GM12801 (cell line): Measurements from ENCODE around the gene PKNOX2.

Source experiments
- TF ChIP-seq, protein P1 (sequence below): IDR thresholded peaks from one replicate; pipeline ENCODE4 v1.5.1; 2011; ENCODE audit warnings: control low read depth; ENCODE audit not compliant: insufficient read length; ENCODE audit errors: extremely low read depth

The PKNOX2 gene

DNA sequence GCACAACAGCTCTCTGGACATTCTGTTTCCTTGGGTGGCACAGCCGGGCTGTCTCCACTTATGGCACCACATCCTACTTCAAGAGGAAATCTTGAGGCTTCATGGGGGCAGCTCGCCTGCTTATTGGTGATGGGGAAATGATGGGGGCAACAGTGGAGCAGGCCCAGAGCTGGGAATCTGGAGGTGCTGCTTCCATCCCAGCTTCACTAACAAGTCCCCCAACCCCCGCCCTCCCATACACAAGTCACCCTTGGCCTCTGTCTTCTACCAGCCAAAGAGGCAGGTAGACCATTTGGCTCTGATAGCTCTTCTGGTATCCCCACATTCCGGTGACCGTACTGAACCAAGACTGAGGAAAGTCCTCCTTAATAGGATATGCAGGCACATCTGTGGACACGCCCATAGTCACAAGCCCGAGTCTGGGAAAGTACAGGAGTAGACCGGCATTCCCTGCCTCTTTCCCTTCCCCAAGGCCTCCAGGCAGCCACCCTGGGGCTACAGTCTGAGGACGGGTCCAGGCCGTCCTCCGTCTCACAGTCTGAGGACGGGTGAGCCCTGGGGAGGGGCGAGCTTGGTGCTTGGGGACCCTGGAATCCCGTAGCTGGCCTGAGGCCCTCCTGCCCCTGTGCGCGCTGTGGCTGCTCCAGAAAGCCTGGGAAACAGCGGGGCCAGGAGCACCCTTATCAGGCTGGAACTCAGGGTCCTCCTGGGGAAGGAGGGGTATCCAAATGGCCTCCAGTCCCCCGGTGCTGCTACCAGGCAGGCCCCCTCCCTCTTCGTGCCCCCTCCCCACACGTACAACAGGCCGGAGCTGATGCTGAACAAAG, 185.9 kb downstream of the PKNOX2 start:
- TF ChIP-seq, protein P1, sequence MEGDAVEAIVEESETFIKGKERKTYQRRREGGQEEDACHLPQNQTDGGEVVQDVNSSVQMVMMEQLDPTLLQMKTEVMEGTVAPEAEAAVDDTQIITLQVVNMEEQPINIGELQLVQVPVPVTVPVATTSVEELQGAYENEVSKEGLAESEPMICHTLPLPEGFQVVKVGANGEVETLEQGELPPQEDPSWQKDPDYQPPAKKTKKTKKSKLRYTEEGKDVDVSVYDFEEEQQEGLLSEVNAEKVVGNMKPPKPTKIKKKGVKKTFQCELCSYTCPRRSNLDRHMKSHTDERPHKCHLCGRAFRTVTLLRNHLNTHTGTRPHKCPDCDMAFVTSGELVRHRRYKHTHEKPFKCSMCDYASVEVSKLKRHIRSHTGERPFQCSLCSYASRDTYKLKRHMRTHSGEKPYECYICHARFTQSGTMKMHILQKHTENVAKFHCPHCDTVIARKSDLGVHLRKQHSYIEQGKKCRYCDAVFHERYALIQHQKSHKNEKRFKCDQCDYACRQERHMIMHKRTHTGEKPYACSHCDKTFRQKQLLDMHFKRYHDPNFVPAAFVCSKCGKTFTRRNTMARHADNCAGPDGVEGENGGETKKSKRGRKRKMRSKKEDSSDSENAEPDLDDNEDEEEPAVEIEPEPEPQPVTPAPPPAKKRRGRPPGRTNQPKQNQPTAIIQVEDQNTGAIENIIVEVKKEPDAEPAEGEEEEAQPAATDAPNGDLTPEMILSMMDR = no peak

DNA sequence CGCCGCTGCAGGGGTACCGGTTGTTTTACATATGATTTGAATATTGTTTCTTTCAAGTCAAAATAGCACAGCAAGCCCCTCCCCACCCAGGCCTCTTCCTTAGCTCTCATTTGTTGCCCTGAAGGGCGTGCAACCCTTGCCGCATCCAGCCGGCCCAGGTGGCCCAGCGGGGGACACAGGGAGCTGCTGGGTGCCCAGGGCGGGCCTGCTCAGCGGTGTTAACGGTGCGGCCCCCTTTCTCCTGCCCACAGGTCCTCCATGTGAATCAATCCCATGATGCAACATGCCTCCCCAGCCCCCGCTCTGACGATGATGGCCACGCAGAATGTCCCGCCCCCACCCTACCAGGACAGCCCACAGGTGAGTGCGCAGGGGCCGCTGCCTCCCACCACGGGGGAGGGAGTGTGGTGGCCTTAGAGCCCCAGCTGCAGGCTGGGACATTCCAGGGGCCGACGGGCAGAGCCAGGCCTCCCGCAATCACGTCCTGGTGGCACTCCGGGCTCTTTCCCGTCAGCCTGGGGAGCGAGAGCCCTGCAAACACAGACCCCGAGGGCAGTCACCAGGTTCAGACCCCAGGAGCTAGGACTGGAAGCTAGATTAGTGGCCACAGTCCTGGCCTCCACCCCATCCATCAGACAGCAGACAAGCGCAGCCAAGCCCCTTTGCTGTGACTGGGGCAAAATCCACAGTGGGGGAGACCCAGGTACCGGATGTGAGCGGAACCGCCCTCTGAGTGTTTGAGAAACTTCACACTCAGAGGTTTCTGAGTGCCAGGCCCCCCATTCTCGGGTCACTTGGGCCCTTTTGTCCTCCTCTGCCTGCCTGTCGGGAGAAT, 186.7 kb downstream of the PKNOX2 start:
- TF ChIP-seq, protein P1 = no peak

DNA sequence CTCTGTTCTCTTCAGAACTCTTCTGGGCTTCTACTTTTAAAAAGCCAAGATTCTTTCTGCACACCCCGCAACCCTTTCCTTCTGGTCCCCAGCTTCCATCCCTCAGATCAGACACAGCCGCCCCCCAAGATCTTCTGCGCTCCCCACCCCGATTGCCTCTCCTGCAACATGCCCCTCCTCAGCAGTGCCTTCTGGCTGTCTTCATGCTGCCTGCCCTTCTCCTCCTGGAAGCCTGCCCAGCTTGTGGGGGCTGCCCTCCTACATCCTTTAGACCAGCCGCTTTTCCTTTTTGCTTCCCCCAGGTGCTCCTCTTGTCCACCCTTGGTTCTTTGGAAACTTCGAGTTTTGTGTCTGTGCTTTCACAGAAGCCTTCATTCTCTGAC, 187.3 kb downstream of the PKNOX2 start:
- TF ChIP-seq, protein P1 = no peak

DNA sequence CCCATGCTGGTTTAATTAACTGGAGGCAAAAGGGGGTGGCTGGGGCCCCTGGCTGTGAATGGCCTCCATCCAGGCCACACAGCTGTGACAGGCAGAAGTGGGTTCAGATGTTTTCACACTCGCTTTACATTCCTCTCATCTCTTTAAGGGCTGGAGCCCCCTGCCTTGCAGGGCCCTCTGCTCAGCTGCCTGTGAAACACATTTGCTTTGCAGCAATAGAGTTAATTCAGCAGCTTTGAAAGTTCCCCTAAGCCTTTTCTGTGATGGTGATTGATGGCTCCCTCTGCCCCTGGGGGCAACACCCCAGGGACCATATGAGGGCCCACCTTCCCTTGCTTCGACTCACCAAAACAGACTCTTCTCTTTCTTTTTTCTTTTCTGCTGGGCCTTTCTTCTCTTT, 192.2 kb downstream of the PKNOX2 start:
- TF ChIP-seq, protein P1 = no peak

DNA sequence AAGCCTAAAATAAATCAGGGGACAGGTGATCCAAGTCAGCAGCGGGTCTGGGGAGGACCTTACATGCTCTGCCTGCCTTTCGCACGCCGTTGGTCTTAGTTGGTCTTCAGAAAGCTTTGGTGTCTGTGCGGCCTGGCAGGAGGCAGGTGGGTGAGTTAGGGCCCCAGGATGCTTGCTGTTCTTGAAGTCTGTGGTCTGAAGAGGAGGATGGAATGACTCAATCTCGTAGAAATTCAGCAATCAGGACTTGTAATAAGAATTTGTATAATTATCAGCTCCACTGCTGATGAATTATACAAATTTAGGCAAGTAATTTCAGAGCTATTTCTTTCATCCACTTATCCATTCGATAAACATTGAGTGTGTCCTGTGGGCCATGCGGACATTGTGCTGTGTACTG, 193.0 kb downstream of the PKNOX2 start:
- TF ChIP-seq, protein P1 = no peak

DNA sequence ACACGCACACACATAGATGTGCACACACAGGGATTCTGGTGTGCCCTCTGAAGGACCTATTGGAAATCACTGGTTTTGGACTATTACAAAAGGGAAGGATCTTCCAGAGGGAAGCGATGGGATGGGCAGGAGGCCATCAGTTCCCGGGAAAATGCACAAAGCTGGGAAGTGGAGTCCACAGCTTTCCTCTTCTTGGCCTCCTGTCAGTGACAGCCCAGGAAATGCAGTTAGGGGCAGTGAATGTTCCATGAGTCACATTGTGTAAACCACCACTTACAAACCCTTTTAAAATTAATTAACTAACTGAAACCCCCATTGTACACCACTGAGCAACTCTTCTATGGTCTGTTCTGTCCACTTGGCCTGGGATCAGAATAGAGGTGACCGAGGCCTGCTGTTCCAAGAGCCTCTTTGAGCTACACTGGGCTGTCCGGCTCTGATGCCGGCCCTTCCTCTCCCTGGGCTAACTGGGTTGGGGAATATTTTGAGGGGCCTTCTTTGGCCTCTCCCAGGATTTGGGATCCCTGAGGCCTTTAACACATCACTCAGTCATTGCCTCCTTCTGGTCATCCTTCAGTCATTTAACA, 193.8 kb downstream of the PKNOX2 start:
- TF ChIP-seq, protein P1 = no peak

DNA sequence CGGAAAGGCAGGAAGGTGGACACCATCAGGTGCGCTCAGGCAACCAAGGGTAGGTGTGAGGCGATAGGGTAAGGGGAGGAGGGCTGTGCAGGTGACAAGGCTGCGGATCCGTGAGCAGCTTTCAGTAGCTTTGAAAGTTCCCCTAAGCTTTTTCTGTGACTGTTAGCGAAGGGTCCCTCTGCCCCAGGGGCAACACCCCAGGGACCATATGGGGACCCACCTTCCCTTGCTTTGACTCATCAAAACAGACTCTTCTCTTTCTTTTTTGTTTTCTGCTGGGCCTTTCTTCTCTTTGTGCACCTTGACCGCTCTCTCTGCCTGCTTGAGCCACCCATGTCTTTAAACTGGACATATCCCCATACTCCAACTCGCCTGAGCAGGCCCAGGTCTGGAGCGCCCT, 194.6 kb downstream of the PKNOX2 start:
- TF ChIP-seq, protein P1 = no peak
